Breast epithelium (tissue), 4 donors: Measurements from ENCODE around the gene FGF9. TPM values are rescaled to one million over a fixed set of nuclear protein-coding genes. Genes with fewer than 3 reads are reported as not detected.

Experiments used
- DNase-seq, 2 donors: peaks; one replicate each; pipeline ENCODE4 v3.0.0-alpha.2; 2019; ENCODE audit warnings: low spot score in 2 of 2
- H3K27ac ChIP-seq, 2 donors: fragments of 200-600 bp; sonication (generic) in 1 of 2; one replicate each; pipeline ENCODE4 v1.5.1; 2016 to 2019; ENCODE audit warnings: mild to moderate bottlenecking in 1 of 2
- H3K27me3 ChIP-seq, 2 donors: fragments of 200-600 bp; sonication (generic) in 1 of 2; one replicate each; pipeline versions ENCODE4 v1.5.1 to v1.6.0; 2017 to 2019; ENCODE audit warnings: control low read depth in 1 of 2, mild to moderate bottlenecking in 1 of 2
- H3K36me3 ChIP-seq: fragments of 200-600 bp; one replicate; pipeline ENCODE4 v1.5.1; 2019
- H3K4me1 ChIP-seq, 2 donors: fragments of 200-600 bp; sonication (generic); one replicate each; pipeline ENCODE4 v1.5.1; 2016 to 2019; ENCODE audit warnings: control low read depth in 1 of 2
- H3K4me3 ChIP-seq, 3 donors: fragments of 200-600 bp; sonication (generic); 1 replicate in 2 of 3; 2 replicates in 1 of 3; pipeline ENCODE4 v1.5.1; 2016 to 2019; ENCODE audit warnings: mild to moderate bottlenecking in 3 of 3, moderate library complexity in 2 of 3
- H3K9me3 ChIP-seq, 2 donors: fragments of 200-600 bp; sonication (generic) in 1 of 2; one replicate each; pipeline ENCODE4 v1.5.1; 2016 to 2019; ENCODE audit warnings: control low read depth in 1 of 2
- CTCF ChIP-seq, 3 donors: fragments of 450-650 bp; IDR thresholded peaks; one replicate each; pipeline ENCODE4 v1.5.1; 2016 to 2017; ENCODE audit warnings: antibody characterized with exemption in 3 of 3, mild to moderate bottlenecking in 3 of 3, moderate library complexity in 3 of 3
- POLR2A ChIP-seq: fragments of 450-650 bp; IDR thresholded peaks from one replicate; pipeline ENCODE4 v1.6.1; 2016; ENCODE audit warnings: antibody characterized with exemption, mild to moderate bottlenecking, moderate library complexity
- POLR2AphosphoS5 ChIP-seq, 3 donors: sonication (generic); formaldehyde crosslinking; IDR thresholded peaks; one replicate each; pipeline ENCODE4 v1.6.1; 2017; ENCODE audit warnings: antibody characterized with exemption in 3 of 3
- intact Hi-C: fragments of 100-400 bp; cut with DNase I; formaldehyde crosslinking; loops from one replicate; pipeline ENCODE4 v1.15.1; 2023; ENCODE audit warnings: low total_unique reads
- total RNA-seq, 3 donors: library from RNA; depleted of rRNA; stranded (reverse); fragments of >200 nt; gene quantifications; one replicate each; pipeline ENCODE4 v1.1.0, GENCODE V29; 2016

Gene FGF9
- total RNA-seq, 3 donors from 2014 or later, result 0.32 to 1.2 TPM; not detected in 1

- TF ChIP-seq CTCF (IDR thresholded peaks at IDR 0.05) (peak; percentile 37 to 65 (median 63)), POLR2AphosphoS5 (IDR thresholded peaks at IDR 0.05) (no peak), POLR2A (no peak)
- Histone ChIP-seq H3K36me3 (no peaks in the 10 kb centered on the region), H3K4me3 (no peak overlapping the region), H3K27ac (no peak overlapping the region), H3K4me1 (no peaks in the 10 kb centered on the region), H3K27me3 (peaks cover 0 to 9% of the 10 kb centered on the region in 2 donors), H3K9me3 (no peaks in the 10 kb centered on the region)
- no peak for DNase-seq
- intact Hi-C loops, result no loop called here
Measured at GRCh38 chr13:21638319-21639282, 32.3 kb upstream of the FGF9 start.

- Histone ChIP-seq H3K36me3 (no peaks in the 10 kb centered on the region), H3K4me1 (no peaks in the 10 kb centered on the region), H3K9me3 (no peaks in the 10 kb centered on the region), H3K4me3 (no peak overlapping the region), H3K27ac (no peak overlapping the region), H3K27me3 (peaks cover 0 to 9% of the 10 kb centered on the region in 2 donors)
- DNase-seq, result no peak
- TF ChIP-seq CTCF (IDR thresholded peaks at IDR 0.05) (no peak), POLR2A (no peak), POLR2AphosphoS5 (IDR thresholded peaks at IDR 0.05) (no peak)
- intact Hi-C loops, result no loop called here
Measured at GRCh38 chr13:21639561-21639960, 31.3 kb upstream of the FGF9 start.

- Histone ChIP-seq H3K9me3 (no peaks in the 10 kb centered on the region), H3K4me1 (no peaks in the 10 kb centered on the region), H3K4me3 (no peak overlapping the region), H3K36me3 (no peaks in the 10 kb centered on the region), H3K27me3 (peaks cover 0 to 9% of the 10 kb centered on the region in 2 donors), H3K27ac (no peak overlapping the region)
- intact Hi-C loops, result no loop called here
- no peak for DNase-seq
- no peak for TF ChIP-seq CTCF (IDR thresholded peaks at IDR 0.05)
- TF ChIP-seq POLR2A, result no peak
- TF ChIP-seq POLR2AphosphoS5 (IDR thresholded peaks at IDR 0.05), result no peak
Measured at GRCh38 chr13:21641629-21642028, 29.2 kb upstream of the FGF9 start.

- no peaks in the 10 kb centered on the region for H3K4me1 ChIP-seq
- TF ChIP-seq CTCF (IDR thresholded peaks at IDR 0.05) (no peak), POLR2AphosphoS5 (IDR thresholded peaks at IDR 0.05) (no peak)
- intact Hi-C loops, result no loop called here
- no peak for DNase-seq
- no peak overlapping the region for H3K4me3 ChIP-seq
- no peak overlapping the region for H3K27ac ChIP-seq
- peaks cover 0 to 4% of the 10 kb centered on the region in 2 donors for H3K9me3 ChIP-seq
- H3K36me3 ChIP-seq, result no peaks in the 10 kb centered on the region
- H3K27me3 ChIP-seq, result no peaks in the 10 kb centered on the region
Measured at GRCh38 chr13:21657538-21657937, 13.3 kb upstream of the FGF9 start.

- TF ChIP-seq POLR2A (no peak), POLR2AphosphoS5 (IDR thresholded peaks at IDR 0.05) (no peak), CTCF (IDR thresholded peaks at IDR 0.05) (no peak)
- intact Hi-C loops, result no loop called here
- Histone ChIP-seq H3K27me3 (no peaks in the 10 kb centered on the region), H3K36me3 (no peaks in the 10 kb centered on the region), H3K27ac (no peak overlapping the region), H3K4me1 (no peaks in the 10 kb centered on the region), H3K4me3 (no peak overlapping the region), H3K9me3 (peaks cover 0 to 4% of the 10 kb centered on the region in 2 donors)
- no peak for DNase-seq
Measured at GRCh38 chr13:21659087-21659486, 11.8 kb upstream of the FGF9 start.
